Measurements from ENCODE around the gene KCNH8.

DNA sequence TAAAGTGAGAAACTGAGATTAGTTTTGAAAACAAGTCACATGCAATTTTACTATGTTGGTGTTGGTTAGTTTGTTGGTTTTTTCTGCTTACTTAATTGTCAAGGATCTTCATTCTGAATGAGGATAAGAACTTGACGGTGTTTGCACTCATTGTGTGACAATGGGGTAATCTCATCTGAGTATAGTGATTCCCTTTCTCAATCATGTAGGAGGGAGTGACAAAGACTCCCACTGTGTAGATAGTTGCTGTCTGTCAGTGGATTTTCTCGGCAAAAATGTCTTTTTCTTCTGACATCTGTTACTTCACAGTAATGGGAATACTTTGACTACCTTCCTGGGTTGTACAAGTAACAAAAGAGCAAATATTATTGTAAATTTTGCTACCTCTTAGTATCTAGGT lies 23.5 kb downstream of the KCNH8 start:
- TF ChIP-seq, protein P1, sequence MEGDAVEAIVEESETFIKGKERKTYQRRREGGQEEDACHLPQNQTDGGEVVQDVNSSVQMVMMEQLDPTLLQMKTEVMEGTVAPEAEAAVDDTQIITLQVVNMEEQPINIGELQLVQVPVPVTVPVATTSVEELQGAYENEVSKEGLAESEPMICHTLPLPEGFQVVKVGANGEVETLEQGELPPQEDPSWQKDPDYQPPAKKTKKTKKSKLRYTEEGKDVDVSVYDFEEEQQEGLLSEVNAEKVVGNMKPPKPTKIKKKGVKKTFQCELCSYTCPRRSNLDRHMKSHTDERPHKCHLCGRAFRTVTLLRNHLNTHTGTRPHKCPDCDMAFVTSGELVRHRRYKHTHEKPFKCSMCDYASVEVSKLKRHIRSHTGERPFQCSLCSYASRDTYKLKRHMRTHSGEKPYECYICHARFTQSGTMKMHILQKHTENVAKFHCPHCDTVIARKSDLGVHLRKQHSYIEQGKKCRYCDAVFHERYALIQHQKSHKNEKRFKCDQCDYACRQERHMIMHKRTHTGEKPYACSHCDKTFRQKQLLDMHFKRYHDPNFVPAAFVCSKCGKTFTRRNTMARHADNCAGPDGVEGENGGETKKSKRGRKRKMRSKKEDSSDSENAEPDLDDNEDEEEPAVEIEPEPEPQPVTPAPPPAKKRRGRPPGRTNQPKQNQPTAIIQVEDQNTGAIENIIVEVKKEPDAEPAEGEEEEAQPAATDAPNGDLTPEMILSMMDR (conservative IDR thresholded peaks at IDR 0.05; ENCODE audit: low read length): no peak
- TF ChIP-seq EZH2phosphoT487 (IDR thresholded peaks at IDR 0.05; ENCODE audit: borderline replicate concordance, low read depth, low read length): no peak

All from OCI-LY7 (cell line).